Measurements from ENCODE around the gene FILIP1.
A peak's percentile ranks its signal among the peaks of the same experiment; 100 is the strongest.

Gene FILIP1, protein sequence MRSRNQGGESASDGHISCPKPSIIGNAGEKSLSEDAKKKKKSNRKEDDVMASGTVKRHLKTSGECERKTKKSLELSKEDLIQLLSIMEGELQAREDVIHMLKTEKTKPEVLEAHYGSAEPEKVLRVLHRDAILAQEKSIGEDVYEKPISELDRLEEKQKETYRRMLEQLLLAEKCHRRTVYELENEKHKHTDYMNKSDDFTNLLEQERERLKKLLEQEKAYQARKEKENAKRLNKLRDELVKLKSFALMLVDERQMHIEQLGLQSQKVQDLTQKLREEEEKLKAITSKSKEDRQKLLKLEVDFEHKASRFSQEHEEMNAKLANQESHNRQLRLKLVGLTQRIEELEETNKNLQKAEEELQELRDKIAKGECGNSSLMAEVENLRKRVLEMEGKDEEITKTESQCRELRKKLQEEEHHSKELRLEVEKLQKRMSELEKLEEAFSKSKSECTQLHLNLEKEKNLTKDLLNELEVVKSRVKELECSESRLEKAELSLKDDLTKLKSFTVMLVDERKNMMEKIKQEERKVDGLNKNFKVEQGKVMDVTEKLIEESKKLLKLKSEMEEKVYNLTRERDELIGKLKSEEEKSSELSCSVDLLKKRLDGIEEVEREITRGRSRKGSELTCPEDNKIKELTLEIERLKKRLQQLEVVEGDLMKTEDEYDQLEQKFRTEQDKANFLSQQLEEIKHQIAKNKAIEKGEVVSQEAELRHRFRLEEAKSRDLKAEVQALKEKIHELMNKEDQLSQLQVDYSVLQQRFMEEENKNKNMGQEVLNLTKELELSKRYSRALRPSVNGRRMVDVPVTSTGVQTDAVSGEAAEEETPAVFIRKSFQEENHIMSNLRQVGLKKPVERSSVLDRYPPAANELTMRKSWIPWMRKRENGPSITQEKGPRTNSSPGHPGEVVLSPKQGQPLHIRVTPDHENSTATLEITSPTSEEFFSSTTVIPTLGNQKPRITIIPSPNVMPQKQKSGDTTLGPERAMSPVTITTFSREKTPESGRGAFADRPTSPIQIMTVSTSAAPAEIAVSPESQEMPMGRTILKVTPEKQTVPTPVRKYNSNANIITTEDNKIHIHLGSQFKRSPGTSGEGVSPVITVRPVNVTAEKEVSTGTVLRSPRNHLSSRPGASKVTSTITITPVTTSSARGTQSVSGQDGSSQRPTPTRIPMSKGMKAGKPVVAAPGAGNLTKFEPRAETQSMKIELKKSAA (N-terminal part only)

GRCh38 chr6:75493400-75494064 lies at the start of gene FILIP1:
TSS of gene FILIP1 (minus strand) at chr6:75493800. CDS start at chr6:75414972, 78,828 bp downstream.
- H3K4me3 ChIP-seq (ENCODE audit: low read depth, low read length), result no peak within 1 kb of the TSS
- DNase-seq (ENCODE audit: low read depth), result no peak
- TF ChIP-seq, protein P1, sequence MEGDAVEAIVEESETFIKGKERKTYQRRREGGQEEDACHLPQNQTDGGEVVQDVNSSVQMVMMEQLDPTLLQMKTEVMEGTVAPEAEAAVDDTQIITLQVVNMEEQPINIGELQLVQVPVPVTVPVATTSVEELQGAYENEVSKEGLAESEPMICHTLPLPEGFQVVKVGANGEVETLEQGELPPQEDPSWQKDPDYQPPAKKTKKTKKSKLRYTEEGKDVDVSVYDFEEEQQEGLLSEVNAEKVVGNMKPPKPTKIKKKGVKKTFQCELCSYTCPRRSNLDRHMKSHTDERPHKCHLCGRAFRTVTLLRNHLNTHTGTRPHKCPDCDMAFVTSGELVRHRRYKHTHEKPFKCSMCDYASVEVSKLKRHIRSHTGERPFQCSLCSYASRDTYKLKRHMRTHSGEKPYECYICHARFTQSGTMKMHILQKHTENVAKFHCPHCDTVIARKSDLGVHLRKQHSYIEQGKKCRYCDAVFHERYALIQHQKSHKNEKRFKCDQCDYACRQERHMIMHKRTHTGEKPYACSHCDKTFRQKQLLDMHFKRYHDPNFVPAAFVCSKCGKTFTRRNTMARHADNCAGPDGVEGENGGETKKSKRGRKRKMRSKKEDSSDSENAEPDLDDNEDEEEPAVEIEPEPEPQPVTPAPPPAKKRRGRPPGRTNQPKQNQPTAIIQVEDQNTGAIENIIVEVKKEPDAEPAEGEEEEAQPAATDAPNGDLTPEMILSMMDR (IDR thresholded peaks at IDR 0.05; ENCODE audit: low read depth, low read length, missing control alignments), result no peak
- in situ Hi-C loops (cut with HindIII; ENCODE audit: low sequenced_read_pairs), result no loop called here

DNA sequence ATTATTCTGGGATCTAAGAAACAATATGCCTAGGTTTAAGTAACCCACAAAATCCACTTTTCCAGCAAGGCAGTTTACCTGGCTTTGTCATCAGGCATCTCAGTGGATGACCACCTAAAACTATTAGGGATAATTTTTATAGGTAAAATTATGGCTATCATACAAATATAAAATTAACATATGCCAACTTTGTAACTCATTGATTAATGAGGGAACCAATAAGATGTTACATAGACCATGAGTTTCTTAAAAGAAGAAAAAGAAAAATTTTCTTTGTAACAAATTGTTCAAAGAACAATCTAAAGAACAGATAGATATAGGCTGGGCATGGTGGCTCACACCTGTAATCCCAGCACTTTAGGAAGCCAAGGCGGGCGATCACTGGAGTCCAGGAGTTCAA lies 49.7 kb upstream of the FILIP1 start:
- TF ChIP-seq, protein P1 (IDR thresholded peaks at IDR 0.05; ENCODE audit: low read depth, low read length, missing control alignments), result no peak
- DNase-seq (ENCODE audit: low read depth), result no peak
- no peak overlapping the region for H3K4me3 ChIP-seq (ENCODE audit: low read depth, low read length)
- in situ Hi-C loops (cut with HindIII; ENCODE audit: low sequenced_read_pairs), result loop anchor here (25.0 kb wide), 1 partner anchor 281 kb away; no protein-coding TSS in a partner anchor

- no peak overlapping the region for H3K4me3 ChIP-seq (ENCODE audit: low read depth, low read length)
- DNase-seq (ENCODE audit: low read depth), result no peak
- in situ Hi-C loops (cut with HindIII; ENCODE audit: low sequenced_read_pairs), result loop anchor here (25.0 kb wide), 1 partner anchor 277 kb away; no protein-coding TSS in a partner anchor
- TF ChIP-seq, protein P1 (IDR thresholded peaks at IDR 0.05; ENCODE audit: low read depth, low read length, missing control alignments), result no peak
Measured at GRCh38 chr6:75539136-75539535, 45.5 kb upstream of the FILIP1 start.

- no peak overlapping the region for H3K4me3 ChIP-seq (ENCODE audit: low read depth, low read length)
- TF ChIP-seq, protein P1 (IDR thresholded peaks at IDR 0.05; ENCODE audit: low read depth, low read length, missing control alignments), result no peak
- in situ Hi-C loops (cut with HindIII; ENCODE audit: low sequenced_read_pairs), result loop anchor here (25.0 kb wide), 1 partner anchor 270 kb away; no protein-coding TSS in a partner anchor
- DNase-seq (ENCODE audit: low read depth), result peak; percentile 59
Measured at GRCh38 chr6:75532521-75532920, 38.9 kb upstream of the FILIP1 start.

DNA sequence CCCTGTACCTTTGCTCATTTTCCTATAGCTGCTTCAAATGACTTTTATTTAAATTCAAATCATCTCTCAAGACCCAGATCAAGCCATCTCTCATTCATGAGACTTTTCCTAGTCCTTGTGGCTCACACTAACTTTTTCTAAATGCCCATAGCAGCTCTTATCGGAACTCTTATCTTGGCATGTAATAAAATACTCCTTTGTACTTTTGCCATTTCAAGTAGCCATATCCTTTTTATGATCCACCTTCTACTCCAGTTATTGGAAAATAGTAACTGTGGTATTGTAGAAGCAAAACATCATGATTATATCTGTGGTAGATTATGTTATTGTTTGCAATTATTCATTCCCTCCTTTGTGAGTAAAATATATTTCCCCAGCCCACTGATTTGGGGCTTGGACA lies 37.6 kb upstream of the FILIP1 start:
- DNase-seq (ENCODE audit: low read depth), result no peak
- in situ Hi-C loops (cut with HindIII; ENCODE audit: low sequenced_read_pairs), result loop anchor here (25.0 kb wide), 1 partner anchor 269 kb away; no protein-coding TSS in a partner anchor
- TF ChIP-seq, protein P1 (IDR thresholded peaks at IDR 0.05; ENCODE audit: low read depth, low read length, missing control alignments), result no peak
- H3K4me3 ChIP-seq (ENCODE audit: low read depth, low read length), result no peak overlapping the region
